ENCODE measurements around the gene VEGFB.

VEGFB gene

GRCh38 chr11:64211181-64211872 lies 23.1 kb upstream of the VEGFB start:
- no peak for DNase-seq (ENCODE audit: low read depth)

GRCh38 chr11:64216879-64217278 lies 17.5 kb upstream of the VEGFB start:
- no peak for DNase-seq (ENCODE audit: low read depth)

GRCh38 chr11:64218628-64219353 lies 15.6 kb upstream of the VEGFB start:
- DNase-seq (ENCODE audit: low read depth), result no peak

GRCh38 chr11:64219354-64219684 lies 15.1 kb upstream of the VEGFB start:
- no peak for DNase-seq (ENCODE audit: low read depth)

- DNase-seq (ENCODE audit: low read depth), result no peak
Measured at GRCh38 chr11:64219755-64220154, 14.6 kb upstream of the VEGFB start.

- DNase-seq (ENCODE audit: low read depth), result no peak
Measured at GRCh38 chr11:64220271-64220670, 14.1 kb upstream of the VEGFB start.

GRCh38 chr11:64220798-64221197 lies 13.6 kb upstream of the VEGFB start:
- DNase-seq (ENCODE audit: low read depth), result no peak

GRCh38 chr11:64222651-64223000 lies 11.8 kb upstream of the VEGFB start:
- DNase-seq (ENCODE audit: low read depth), result no peak

- no peak for DNase-seq (ENCODE audit: low read depth)
Measured at GRCh38 chr11:64223001-64223651, 11.3 kb upstream of the VEGFB start.

- no peak for DNase-seq (ENCODE audit: low read depth)
Measured at GRCh38 chr11:64224151-64224890, 10.1 kb upstream of the VEGFB start.

- no peak for DNase-seq (ENCODE audit: low read depth)
Measured at GRCh38 chr11:64224891-64225607, 9.3 kb upstream of the VEGFB start.

GRCh38 chr11:64225608-64226506 lies 8.5 kb upstream of the VEGFB start, which contains the start of the genes NUDT22 and TRPT1:
TSS of gene NUDT22 (plus strand) at chr11:64226274. CDS start at chr11:64226653, 379 bp downstream.
TSS of gene TRPT1 (minus strand) at chr11:64226186. CDS start at chr11:64225860, 326 bp downstream.
- no peak for DNase-seq (ENCODE audit: low read depth)

GRCh38 chr11:64226507-64227051 lies 7.8 kb upstream of the VEGFB start:
- DNase-seq (ENCODE audit: low read depth), result no peak

GRCh38 chr11:64227405-64227956 lies 6.9 kb upstream of the VEGFB start:
- no peak for DNase-seq (ENCODE audit: low read depth)

GRCh38 chr11:64229090-64229743 lies 5.2 kb upstream of the VEGFB start:
- DNase-seq (ENCODE audit: low read depth), result no peak

GRCh38 chr11:64229744-64230170 lies 4.6 kb upstream of the VEGFB start:
- no peak for DNase-seq (ENCODE audit: low read depth)

GRCh38 chr11:64230171-64230984 lies 4.0 kb upstream of the VEGFB start, which contains the start of gene DNAJC4:
TSS of gene DNAJC4 (plus strand) at chr11:64230548. CDS start at chr11:64230855, 307 bp downstream.
- DNase-seq (ENCODE audit: low read depth), result no peak

GRCh38 chr11:64230985-64231365 lies 3.4 kb upstream of the VEGFB start:
- DNase-seq (ENCODE audit: low read depth), result no peak

- DNase-seq (ENCODE audit: low read depth), result no peak
Measured at GRCh38 chr11:64231546-64231945, 2.8 kb upstream of the VEGFB start.

All from GM04503 (cell line).